ENCODE results near the gene CLIP3.
A peak's percentile ranks its signal among the peaks of the same experiment; 100 is the strongest.
"Not testable (repeated sequence)": the region's sequence is repeated elsewhere in the genome, so short reads cannot be mapped to it uniquely, and the experiment has no call there.

CLIP3 gene

GRCh38 chr19:36032251-36033104 is at the start of gene CLIP3:
TSS of gene CLIP3 (minus strand) at chr19:36032873. CDS start at chr19:36032357, 516 bp downstream.
- peak within 1 kb of the TSS; percentile 81 for H3K4me3 ChIP-seq (ENCODE audit: low read depth, low read length)
- DNase-seq (ENCODE audit: low read depth): no peak

GRCh38 chr19:36081894-36082293 is 49.2 kb upstream of the CLIP3 start:
- no peak for DNase-seq (ENCODE audit: low read depth)
- H3K4me3 ChIP-seq (ENCODE audit: low read depth, low read length): no peak overlapping the region

- no peak for DNase-seq (ENCODE audit: low read depth)
- H3K4me3 ChIP-seq (ENCODE audit: low read depth, low read length): no peak overlapping the region
Observed at GRCh38 chr19:36081385-36081784, 48.7 kb upstream of the CLIP3 start.

GRCh38 chr19:36079389-36079945 is 46.8 kb upstream of the CLIP3 start:
- no peak for DNase-seq (ENCODE audit: low read depth)
- no peak overlapping the region for H3K4me3 ChIP-seq (ENCODE audit: low read depth, low read length)

GRCh38 chr19:36073121-36073876 is 40.6 kb upstream of the CLIP3 start:
- H3K4me3 ChIP-seq (ENCODE audit: low read depth, low read length): no peak overlapping the region
- no peak for DNase-seq (ENCODE audit: low read depth)

GRCh38 chr19:36072081-36072480 is 39.4 kb upstream of the CLIP3 start:
- no peak for DNase-seq (ENCODE audit: low read depth)
- no peak overlapping the region for H3K4me3 ChIP-seq (ENCODE audit: low read depth, low read length)

- not testable (repeated sequence) for H3K4me3 ChIP-seq (ENCODE audit: low read depth, low read length); DNase-seq (ENCODE audit: low read depth)
Observed at GRCh38 chr19:36068810-36069499, 36.3 kb upstream of the CLIP3 start.

GRCh38 chr19:36067681-36068080 is 35.0 kb upstream of the CLIP3 start:
- DNase-seq (ENCODE audit: low read depth): no peak
- no peak overlapping the region for H3K4me3 ChIP-seq (ENCODE audit: low read depth, low read length)

GRCh38 chr19:36064826-36065225 is 32.2 kb upstream of the CLIP3 start:
- DNase-seq (ENCODE audit: low read depth): no peak
- H3K4me3 ChIP-seq (ENCODE audit: low read depth, low read length): no peak overlapping the region

- DNase-seq (ENCODE audit: low read depth): no peak
- no peak overlapping the region for H3K4me3 ChIP-seq (ENCODE audit: low read depth, low read length)
Observed at GRCh38 chr19:36061367-36061766, 28.7 kb upstream of the CLIP3 start.

GRCh38 chr19:36060430-36060829 is 27.8 kb upstream of the CLIP3 start:
- no peak overlapping the region for H3K4me3 ChIP-seq (ENCODE audit: low read depth, low read length)
- no peak for DNase-seq (ENCODE audit: low read depth)

GRCh38 chr19:36059180-36059910 is 26.7 kb upstream of the CLIP3 start:
- DNase-seq (ENCODE audit: low read depth): no peak
- no peak overlapping the region for H3K4me3 ChIP-seq (ENCODE audit: low read depth, low read length)

- no peak overlapping the region for H3K4me3 ChIP-seq (ENCODE audit: low read depth, low read length)
- DNase-seq (ENCODE audit: low read depth): no peak
Observed at GRCh38 chr19:36058481-36059179, 26.0 kb upstream of the CLIP3 start.

GRCh38 chr19:36054733-36055686 is 22.3 kb upstream of the CLIP3 start, which contains the start of gene WDR62:
TSS of gene WDR62 (plus strand) at chr19:36054897. CDS start at chr19:36054972, 75 bp downstream.
- peak within 1 kb of the TSS; percentile 76 for H3K4me3 ChIP-seq (ENCODE audit: low read depth, low read length)
- DNase-seq (ENCODE audit: low read depth): peak; percentile 56

- H3K4me3 ChIP-seq (ENCODE audit: low read depth, low read length): peak within 1 kb of the TSS; percentile 76
- peak; percentile 97 for DNase-seq (ENCODE audit: low read depth)
Observed at GRCh38 chr19:36054119-36054732, 21.6 kb upstream of the CLIP3 start, which contains the start of gene THAP8. TSS of gene THAP8 (minus strand) at chr19:36054285. CDS start at chr19:36054217, 68 bp downstream.

GRCh38 chr19:36051637-36052036 is 19.0 kb upstream of the CLIP3 start:
- DNase-seq (ENCODE audit: low read depth): no peak
- no peak overlapping the region for H3K4me3 ChIP-seq (ENCODE audit: low read depth, low read length)

GRCh38 chr19:36051236-36051635 is 18.6 kb upstream of the CLIP3 start:
- H3K4me3 ChIP-seq (ENCODE audit: low read depth, low read length): no peak overlapping the region
- no peak for DNase-seq (ENCODE audit: low read depth)
